Esophagus muscularis mucosa (tissue), 3 donors: ENCODE measurements around the gene LCOR.

Experiments used
- CTCF ChIP-seq, 3 experiments: fragments of 200-600 bp in 2 of 3; fragments of 450-650 bp in 1 of 3; sonication (generic) in 2 of 3; IDR thresholded peaks; one replicate each; pipeline ENCODE4 v1.5.1; 2017 to 2019; ENCODE audit warnings: antibody characterized with exemption in 3 of 3, mild to moderate bottlenecking in 2 of 3, moderate library complexity in 1 of 3
- POLR2A ChIP-seq: fragments of 450-650 bp; IDR thresholded peaks from one replicate; pipeline ENCODE4 v1.6.1; 2017; ENCODE audit warnings: antibody characterized with exemption, moderate library complexity, mild to moderate bottlenecking, low read depth
- POLR2AphosphoS5 ChIP-seq, 2 donors: sonication (generic); formaldehyde crosslinking; IDR thresholded peaks; one replicate each; pipeline ENCODE4 v1.6.1; 2017; ENCODE audit warnings: antibody characterized with exemption in 2 of 2

- TF ChIP-seq CTCF (IDR thresholded peaks at IDR 0.05) (no peak), POLR2A (no peak), POLR2AphosphoS5 (IDR thresholded peaks at IDR 0.05) (no peak)
These were observed 183.1 kb downstream of the LCOR start for GRCh38 chr10:97015240-97015639.
